K562 (cell line): ENCODE measurements around the gene SNRPA. TPM values are rescaled to one million over a fixed set of nuclear protein-coding genes. Genes with fewer than 3 reads are reported as not detected.

ENCODE experiments used
- ADNP ChIP-seq: fragments of 200-800 bp; sonication (Bioruptor generic); IDR thresholded peaks from 2 replicates; pipeline ENCODE4 v1.6.1; 2016; ENCODE audit warnings: missing genetic modification characterization, missing compliant biosample characterization
- ARHGAP35 ChIP-seq: fragments of 450-650 bp; IDR thresholded peaks from 2 replicates; pipeline ENCODE4 v1.6.1; 2018; ENCODE audit not compliant: partially characterized antibody
- ARID2 ChIP-seq: fragments of 450-650 bp; IDR thresholded peaks from 2 replicates; pipeline ENCODE4 v1.6.1; 2017; ENCODE audit warnings: antibody characterized with exemption, mild to moderate bottlenecking
- ASH1L ChIP-seq: fragments of 450-650 bp; IDR thresholded peaks from 2 replicates; pipeline ENCODE4 v1.6.1; 2018; ENCODE audit warnings: borderline replicate concordance, mild to moderate bottlenecking, low read depth; ENCODE audit not compliant: partially characterized antibody
- ATF1 ChIP-seq, 2 experiments: fragments of 450-650 bp in 1 of 2; IDR thresholded peaks; 2 replicates each; pipeline ENCODE4 v1.6.1; 2016; ENCODE audit warnings: missing compliant biosample characterization in 1 of 2, missing genetic modification characterization in 1 of 2
- BCL6 ChIP-seq: fragments of 250-450 bp; sonication (Bioruptor Pico); IDR thresholded peaks from 2 replicates; pipeline ENCODE4 v1.4.0; 2020
- BRD4 ChIP-seq: fragments of 200-600 bp; sonication (generic); IDR thresholded peaks from 2 replicates; pipeline ENCODE4 v1.6.1; 2017; ENCODE audit warnings: inconsistent platforms
- CC2D1A ChIP-seq: fragments of 450-650 bp; IDR thresholded peaks from 2 replicates; pipeline ENCODE4 v1.6.1; 2017; ENCODE audit warnings: mild to moderate bottlenecking
- KLF1 ChIP-seq: fragments of 450-650 bp; IDR thresholded peaks from 2 replicates; pipeline ENCODE4 v1.6.1; 2016; ENCODE audit warnings: missing genetic modification characterization, missing compliant biosample characterization
- MTF1 ChIP-seq: fragments of 250-450 bp; sonication (Bioruptor Pico); IDR thresholded peaks from 2 replicates; pipeline ENCODE4 v1.9.0; 2021; ENCODE audit warnings: moderate library complexity, mild to moderate bottlenecking, inconsistent platforms, borderline replicate concordance
- MYC ChIP-seq, 2 experiments: fragments of 250-450 bp in 1 of 2; sonication (Bioruptor Pico) in 1 of 2; IDR thresholded peaks; 2 replicates each; pipeline versions ENCODE4 v1.5.1 to v1.6.1; 2012 to 2021; ENCODE audit warnings: low read depth in 2 of 2, borderline replicate concordance in 1 of 2, improper control_type of control experiment in 1 of 2, low read length in 1 of 2, mild to moderate bottlenecking in 1 of 2, moderate library complexity in 1 of 2
- NR4A1 ChIP-seq, 2 experiments: fragments of 250-450 bp in 1 of 2; fragments of 450-650 bp in 1 of 2; sonication (Bioruptor Pico) in 1 of 2; IDR thresholded peaks; 2 replicates each; pipeline versions ENCODE4 v1.4.0 to v1.6.1; 2016 to 2020; ENCODE audit warnings: mild to moderate bottlenecking in 2 of 2, missing compliant biosample characterization in 1 of 2, missing genetic modification characterization in 1 of 2, moderate library complexity in 1 of 2
- OTX1 ChIP-seq: fragments of 450-650 bp; formaldehyde crosslinking; IDR thresholded peaks from 2 replicates; pipeline ENCODE4 v1.4.0; 2022; ENCODE audit warnings: mild to moderate bottlenecking
- SMARCA4 ChIP-seq: fragments of 450-650 bp; IDR thresholded peaks from 2 replicates; pipeline ENCODE4 v1.6.1; 2016
- SP2 ChIP-seq: IDR thresholded peaks from 2 replicates; pipeline ENCODE4 v1.6.1; 2011; ENCODE audit warnings: mild to moderate bottlenecking, low read depth, low read length, moderate library complexity; ENCODE audit not compliant: poor library complexity, severe bottlenecking; ENCODE audit errors: extremely low read depth
- SRSF3 ChIP-seq: fragments of 200-400 bp; formaldehyde crosslinking; IDR thresholded peaks from 2 replicates; pipeline ENCODE4 v1.6.1; 2016; ENCODE audit warnings: mild to moderate bottlenecking, low read length, moderate library complexity; ENCODE audit not compliant: insufficient read depth
- STAG1 ChIP-seq: sonication (generic); formaldehyde crosslinking; IDR thresholded peaks from 2 replicates; pipeline ENCODE4 v1.5.0; 2020; ENCODE audit warnings: missing genetic modification reagents, borderline replicate concordance
- TCFL5 ChIP-seq: fragments of 250-450 bp; sonication (Bioruptor Pico); conservative IDR thresholded peaks from 2 replicates; pipeline ENCODE4 v1.6.1; 2021; ENCODE audit warnings: mild to moderate bottlenecking, moderate library complexity, matching md5 sums
- TEAD1 ChIP-seq, 2 experiments: fragments of 450-650 bp in 1 of 2; sonication (generic) in 1 of 2; formaldehyde crosslinking; IDR thresholded peaks; 2 replicates each; pipeline versions ENCODE4 v1.4.0 to v1.8.0; 2020 to 2022; ENCODE audit warnings: mild to moderate bottlenecking in 2 of 2, missing genetic modification reagents in 1 of 2
- ZBTB11 ChIP-seq, 3 experiments: fragments of 200-800 bp in 1 of 3; fragments of 250-450 bp in 1 of 3; fragments of 450-650 bp in 1 of 3; sonication (Bioruptor Pico) in 1 of 3; sonication (Bioruptor generic) in 1 of 3; formaldehyde crosslinking in 1 of 3; IDR thresholded peaks; 2 replicates each; pipeline versions ENCODE4 v1.6.1 to v1.8.0; 2016 to 2022; ENCODE audit warnings: mild to moderate bottlenecking in 2 of 3, missing genetic modification characterization in 2 of 3, missing compliant biosample characterization in 1 of 3, moderate library complexity in 1 of 3
- ZFP30 ChIP-seq: fragments of 250-450 bp; sonication (Bioruptor Pico); IDR thresholded peaks from 2 replicates; pipeline ENCODE4 v1.8.0; 2022; ENCODE audit warnings: moderate library complexity, mild to moderate bottlenecking, inconsistent platforms, borderline replicate concordance
- polyA plus RNA-seq, 8 experiments: library from polyadenylated mRNA; depleted of rRNA in 4 of 8; stranded (reverse) in 5 of 8; unstranded in 3 of 8; fragments of >200 nt; fragmentation: Nextera tagmentation in 2 of 8; fragmentation: Illumina TruSeq in 1 of 8; extraction: Ambion mirVana in 2 of 8; extraction: Trizol in 1 of 8; gene quantifications; 2 replicates each; pipeline versions ENCODE4 v1.2.1 to v1.2.3, GENCODE V29; 2011 to 2014; ENCODE audit warnings: inconsistent platforms in 1 of 8, missing spikeins in 1 of 8
- total RNA-seq, 7 experiments: library from RNA; depleted of rRNA in 6 of 7; stranded (reverse); fragments of >200 nt in 6 of 7; fragmentation: Illumina TruSeq in 2 of 7; extraction: Trizol in 2 of 7; gene quantifications; 2 replicates each; pipeline versions ENCODE4 v1.2.1 to v1.2.3, GENCODE V29; 2011 to 2021; ENCODE audit warnings: low replicate concordance in 1 of 7
- TF ChIP-seq, protein P1 (sequence below): fragments of 250-450 bp; sonication (Bioruptor Pico); IDR thresholded peaks from 2 replicates; pipeline ENCODE4 v1.8.0; 2021; ENCODE audit warnings: moderate library complexity, mild to moderate bottlenecking, inconsistent platforms
- TF ChIP-seq, protein P2 (sequence below): sonication (generic); formaldehyde crosslinking; IDR thresholded peaks from 2 replicates; pipeline ENCODE4 v1.8.0; 2022; ENCODE audit warnings: mild to moderate bottlenecking, missing genetic modification reagents

SNRPA gene
- total and polyA plus RNA-seq, 9 of the 15 experiments (the other 6 are each of a cell fraction or from before 2014, with no cell fraction given): 16.3 to 311 (median 193) TPM

GRCh38 chr19:40750058-40750873, 737 bp upstream of the SNRPA start, which contains the start of gene ACTMAP (continued):
- peak; percentile 92 for TF ChIP-seq ASH1L
- no peak for TF ChIP-seq ZFP30 (CRISPR knock-in tag)
- TF ChIP-seq ZBTB11 (CRISPR knock-in tag; IDR thresholded peaks at IDR 0.05): no peak; a peak in 1 of 6 replicates
- peak; percentile 94 for TF ChIP-seq BRD4
- no peak for TF ChIP-seq ARHGAP35
- TF ChIP-seq, protein P1, sequence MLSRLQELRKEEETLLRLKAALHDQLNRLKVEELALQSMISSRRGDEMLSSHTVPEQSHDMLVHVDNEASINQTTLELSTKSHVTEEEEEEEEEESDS (CRISPR knock-in tag): no peak
- no peak for TF ChIP-seq BCL6 (CRISPR knock-in tag)
- TF ChIP-seq CC2D1A: 0 out of 2 replicates have a peak, but pooled peaks have one; percentile 4
- peak; percentile 68 for TF ChIP-seq SP2
- TF ChIP-seq SRSF3: no peak
- no peak; the same call in 1 of the 2 replicates for TF ChIP-seq TCFL5
- peak; percentile 36; the same call in 1 of the 2 replicates for TF ChIP-seq OTX1
- TF ChIP-seq ATF1 (CRISPR knock-in tag; IDR thresholded peaks at IDR 0.05): no peak
- TF ChIP-seq ATF1 (tag; IDR thresholded peaks at IDR 0.05): peak; percentile 97
- no peak for TF ChIP-seq STAG1 (CRISPR knock-in tag)
- TF ChIP-seq NR4A1 (CRISPR knock-in tag; IDR thresholded peaks at IDR 0.05): no peak
- TF ChIP-seq NR4A1 (tag; IDR thresholded peaks at IDR 0.05): peak; percentile 87
- no peak for TF ChIP-seq MTF1
- TF ChIP-seq MYC (IDR thresholded peaks at IDR 0.05; ENCODE audit: low read depth, low read length): peak; percentile 96
- peak; percentile 88 for TF ChIP-seq MYC (CRISPR knock-in tag; IDR thresholded peaks at IDR 0.05; ENCODE audit: borderline replicate concordance, low read depth)
- TF ChIP-seq, protein P2, sequence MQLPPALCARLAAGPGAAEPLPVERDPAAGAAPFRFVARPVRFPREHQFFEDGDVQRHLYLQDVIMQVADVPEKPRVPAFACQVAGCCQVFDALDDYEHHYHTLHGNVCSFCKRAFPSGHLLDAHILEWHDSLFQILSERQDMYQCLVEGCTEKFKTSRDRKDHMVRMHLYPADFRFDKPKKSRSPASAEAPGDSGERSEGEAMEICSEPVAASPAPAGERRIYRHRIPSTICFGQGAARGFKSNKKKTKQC: peak; percentile 67; the same call in 1 of the 2 replicates
- no peak for TF ChIP-seq ADNP (tag)
- TF ChIP-seq SMARCA4: peak; percentile 73
- TF ChIP-seq KLF1 (tag): no peak
- TF ChIP-seq ARID2: no peak
- TF ChIP-seq TEAD1 (CRISPR knock-in tag; IDR thresholded peaks at IDR 0.05): peak; percentile 57 to 83; a peak in 3 of 4 replicates
